GM12874 (cell line): ENCODE results near the gene SLC7A8.

ENCODE experiments used
- TF ChIP-seq, protein P1 (sequence below): IDR thresholded peaks from 2 replicates; pipeline ENCODE4 v1.5.1; 2011; ENCODE audit warnings: low read depth, mild to moderate bottlenecking, control low read depth, low read length, moderate library complexity; ENCODE audit not compliant: insufficient read depth

Gene SLC7A8

DNA sequence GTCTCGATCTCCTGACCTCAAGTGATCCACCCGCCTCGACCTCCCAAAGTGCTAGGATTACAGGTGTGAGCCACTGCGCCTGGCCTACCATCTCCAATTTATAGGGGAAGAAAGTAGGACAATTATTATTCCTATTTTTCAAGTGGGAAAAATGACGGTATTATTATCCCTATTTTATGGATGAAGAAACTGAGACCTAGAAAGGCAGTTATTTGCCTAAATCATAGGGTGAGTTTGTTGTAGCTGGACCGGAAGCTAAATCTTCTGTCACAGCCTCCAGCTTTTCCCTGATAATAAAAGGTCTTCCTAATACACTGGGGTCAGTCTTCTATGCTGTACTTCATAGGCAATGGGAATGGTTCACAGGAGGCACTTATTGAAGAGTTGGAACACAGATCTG, 13.8 kb downstream of the SLC7A8 start:
- TF ChIP-seq, protein P1, sequence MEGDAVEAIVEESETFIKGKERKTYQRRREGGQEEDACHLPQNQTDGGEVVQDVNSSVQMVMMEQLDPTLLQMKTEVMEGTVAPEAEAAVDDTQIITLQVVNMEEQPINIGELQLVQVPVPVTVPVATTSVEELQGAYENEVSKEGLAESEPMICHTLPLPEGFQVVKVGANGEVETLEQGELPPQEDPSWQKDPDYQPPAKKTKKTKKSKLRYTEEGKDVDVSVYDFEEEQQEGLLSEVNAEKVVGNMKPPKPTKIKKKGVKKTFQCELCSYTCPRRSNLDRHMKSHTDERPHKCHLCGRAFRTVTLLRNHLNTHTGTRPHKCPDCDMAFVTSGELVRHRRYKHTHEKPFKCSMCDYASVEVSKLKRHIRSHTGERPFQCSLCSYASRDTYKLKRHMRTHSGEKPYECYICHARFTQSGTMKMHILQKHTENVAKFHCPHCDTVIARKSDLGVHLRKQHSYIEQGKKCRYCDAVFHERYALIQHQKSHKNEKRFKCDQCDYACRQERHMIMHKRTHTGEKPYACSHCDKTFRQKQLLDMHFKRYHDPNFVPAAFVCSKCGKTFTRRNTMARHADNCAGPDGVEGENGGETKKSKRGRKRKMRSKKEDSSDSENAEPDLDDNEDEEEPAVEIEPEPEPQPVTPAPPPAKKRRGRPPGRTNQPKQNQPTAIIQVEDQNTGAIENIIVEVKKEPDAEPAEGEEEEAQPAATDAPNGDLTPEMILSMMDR: no peak

DNA sequence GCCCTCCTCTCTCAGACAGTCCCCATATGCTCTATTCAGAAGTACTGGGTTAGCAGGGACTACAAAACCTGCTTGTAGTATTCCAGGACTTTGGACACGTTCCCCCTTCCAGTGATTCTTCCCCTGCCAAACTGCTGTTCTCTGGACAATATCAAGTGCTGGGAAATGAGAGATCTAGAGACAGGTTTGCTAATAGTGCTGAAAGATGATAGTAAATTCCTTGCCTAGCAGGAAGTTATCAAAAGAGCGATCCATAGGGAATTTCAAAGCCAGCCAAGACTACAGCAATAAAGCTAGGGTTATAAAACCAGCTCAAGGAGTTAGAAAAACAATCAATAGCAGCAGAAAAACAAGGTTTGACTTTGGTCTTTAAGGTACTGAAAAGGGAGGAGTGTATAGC, 15.2 kb downstream of the SLC7A8 start:
- TF ChIP-seq, protein P1: no peak

DNA sequence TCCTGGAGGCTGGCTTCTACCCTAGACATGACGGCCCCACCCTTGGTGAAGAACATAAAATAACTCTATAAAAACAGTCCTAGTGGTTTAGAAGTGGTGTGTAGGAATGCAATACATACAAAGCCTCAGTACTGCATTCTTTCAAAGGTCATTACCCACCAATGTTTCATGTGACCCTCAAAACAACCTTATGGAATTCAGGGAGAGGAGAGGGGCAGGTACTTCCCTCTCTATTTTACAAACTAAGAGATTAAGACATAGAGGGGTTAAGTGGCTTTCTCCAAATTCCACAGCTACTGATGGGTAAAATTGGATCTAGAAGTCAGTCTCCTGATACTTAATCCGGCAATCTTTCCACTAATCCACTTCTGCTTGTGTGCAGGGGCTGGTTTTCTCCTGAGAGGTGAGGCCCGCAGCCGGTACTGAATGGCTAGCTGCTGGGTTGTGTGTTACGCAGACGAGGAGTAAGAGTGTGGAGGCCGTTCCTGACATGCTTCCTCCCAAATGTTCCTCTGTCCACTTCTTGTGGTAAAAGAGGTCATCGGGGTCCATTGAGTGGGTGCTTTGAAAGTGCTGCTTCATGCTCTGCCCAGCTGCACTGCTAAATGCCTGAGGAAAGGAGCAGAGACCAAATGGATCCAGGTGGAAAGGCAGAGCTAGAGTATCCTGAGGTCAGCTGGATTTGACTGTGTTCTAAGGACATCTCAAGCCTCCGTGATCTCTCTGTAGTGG, 16.2 kb downstream of the SLC7A8 start:
- TF ChIP-seq, protein P1: no peak

DNA sequence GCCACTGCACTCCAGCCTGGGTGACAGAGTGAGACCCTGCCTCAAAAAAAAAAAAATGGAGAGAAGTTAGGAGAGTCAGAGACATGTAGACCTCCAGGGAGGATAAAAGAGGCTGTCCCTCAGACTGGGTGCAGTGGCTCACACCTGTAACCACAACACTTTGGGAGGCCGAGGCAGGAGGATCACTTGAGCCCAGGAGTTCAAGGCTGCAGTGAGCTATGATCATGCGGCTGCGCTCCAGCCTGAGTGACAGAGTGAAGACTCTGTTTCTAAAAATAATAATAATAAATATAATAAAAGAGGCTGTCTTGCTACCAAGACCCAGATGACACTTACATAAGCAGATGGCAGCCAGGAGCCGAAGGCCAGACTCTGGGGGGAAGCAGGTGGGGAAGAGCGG, 18.5 kb downstream of the SLC7A8 start:
- TF ChIP-seq, protein P1: no peak

DNA sequence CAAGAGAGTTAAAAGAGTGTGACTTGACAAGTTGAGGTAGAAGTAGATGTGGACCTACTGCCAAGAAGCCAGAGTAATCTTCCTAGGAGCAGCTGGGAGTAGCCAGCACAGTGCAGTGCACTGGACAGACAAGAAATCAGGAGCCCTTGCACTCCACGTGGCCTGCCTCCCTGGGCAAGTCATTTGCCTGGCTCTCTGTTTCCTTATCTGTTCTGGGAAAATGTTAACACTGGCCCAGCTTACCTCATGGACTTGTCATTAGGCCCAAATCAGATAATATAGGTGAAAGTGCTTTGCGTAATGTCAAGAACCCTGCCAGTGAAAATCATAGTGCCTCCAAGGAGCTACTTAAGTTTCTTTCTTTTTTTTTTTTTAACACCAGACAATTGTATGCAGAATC, 19.2 kb downstream of the SLC7A8 start:
- TF ChIP-seq, protein P1: no peak

GRCh38 chr14:23163830-23164229, 19.6 kb downstream of the SLC7A8 start:
- TF ChIP-seq, protein P1: no peak

DNA sequence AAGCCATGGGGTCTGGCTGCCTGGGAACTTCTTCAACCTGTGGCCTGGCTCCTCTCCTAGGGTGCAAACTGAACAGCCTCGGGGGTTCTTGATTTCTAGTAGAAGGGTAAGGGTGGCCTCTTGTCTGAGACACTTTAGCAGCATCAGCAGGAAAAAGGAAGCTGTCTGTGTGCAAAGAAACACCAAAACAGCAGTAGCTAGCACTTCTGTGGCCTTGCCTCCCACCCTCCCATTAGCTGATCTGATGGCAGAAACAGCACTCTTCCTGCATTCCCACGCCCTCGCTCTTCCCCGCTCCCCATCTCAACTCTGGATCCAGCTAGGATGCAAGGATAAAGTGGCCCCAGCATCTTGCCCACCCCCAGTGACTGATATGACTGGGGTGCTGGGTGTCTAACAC, 20.7 kb downstream of the SLC7A8 start:
- TF ChIP-seq, protein P1: no peak
